GM15510 (cell line): ENCODE results near the gene ARHGEF7.

Experiments
- POLR2A ChIP-seq: IDR thresholded peaks from 3 replicates; pipeline ENCODE4 v1.6.1; 2011; ENCODE audit warnings: borderline replicate concordance; ENCODE audit not compliant: insufficient read length; ENCODE audit errors: extremely low read depth

The ARHGEF7 gene

GRCh38 chr13:111213964-111214726, 99.0 kb downstream of the ARHGEF7 start:
- TF ChIP-seq POLR2A: no peak

GRCh38 chr13:111215081-111216047, 100.3 kb downstream of the ARHGEF7 start:
- no peak for TF ChIP-seq POLR2A

- TF ChIP-seq POLR2A: no peak
Observed at GRCh38 chr13:111216166-111216960, 101.3 kb downstream of the ARHGEF7 start.

GRCh38 chr13:111217641-111218040, 102.5 kb downstream of the ARHGEF7 start:
- TF ChIP-seq POLR2A: no peak

- no peak for TF ChIP-seq POLR2A
Observed at GRCh38 chr13:111219280-111219679, 104.2 kb downstream of the ARHGEF7 start.

GRCh38 chr13:111219950-111220349, 104.8 kb downstream of the ARHGEF7 start:
- TF ChIP-seq POLR2A: no peak

GRCh38 chr13:111225166-111225565, 110.1 kb downstream of the ARHGEF7 start:
- TF ChIP-seq POLR2A: no peak

- TF ChIP-seq POLR2A: no peak
Observed at GRCh38 chr13:111225810-111226546, 110.9 kb downstream of the ARHGEF7 start.

- no peak for TF ChIP-seq POLR2A
Observed at GRCh38 chr13:111227405-111227804, 112.3 kb downstream of the ARHGEF7 start.

GRCh38 chr13:111228262-111229144, 113.4 kb downstream of the ARHGEF7 start:
- no peak for TF ChIP-seq POLR2A

GRCh38 chr13:111230385-111230930, 115.3 kb downstream of the ARHGEF7 start:
- TF ChIP-seq POLR2A: no peak

- TF ChIP-seq POLR2A: no peak
Observed at GRCh38 chr13:111232191-111232590, 117.1 kb downstream of the ARHGEF7 start.

- TF ChIP-seq POLR2A: no peak
Observed at GRCh38 chr13:111233080-111233479, 118.0 kb downstream of the ARHGEF7 start.
